Measurements from ENCODE around the gene EIF5A.

The EIF5A gene

GRCh38 chr17:7306911-7307685, at the start of gene EIF5A:
Gene EIF5A, plus strand, starts transcription at chr17:7307628. Its CDS starts 2,008 bp downstream, at chr17:7309636.
- Histone ChIP-seq H3K27me3 (replicated peaks; ENCODE audit: insufficient read depth, low read length) (peaks cover 5% of the 10 kb centered on the region; the same call in 1 of the 2 replicates), H3K4me3 (ENCODE audit: low read length) (peak within 1 kb of the TSS; percentile 97), H3K79me2 (ENCODE audit: low read length) (peaks cover 44% of the 10 kb centered on the region), H3K9ac (ENCODE audit: low read length) (peak within 1 kb of the TSS; percentile 100), H3K9me2 (replicated peaks; ENCODE audit: insufficient read depth, low read length) (no peaks in the 10 kb centered on the region), H3K4me1 (ENCODE audit: low read length) (peaks cover 19% of the 10 kb centered on the region), H3K27ac (ENCODE audit: low read length) (peak within 1 kb of the TSS; percentile 100), H4K20me1 (ENCODE audit: insufficient read depth, low read length) (peaks cover 29% of the 10 kb centered on the region), H3K36me3 (replicated peaks; ENCODE audit: insufficient read depth, low read length) (peaks cover 15% of the 10 kb centered on the region), H2AFZ (ENCODE audit: low read length) (peak within 1 kb of the TSS; percentile 80), H3K9me3 (replicated peaks; ENCODE audit: insufficient read depth, low read length) (no peaks in the 10 kb centered on the region), H3F3A (ENCODE audit: insufficient read depth, low read length) (peaks cover 50% of the 10 kb centered on the region), H3K4me2 (ENCODE audit: low read depth, low read length) (peak within 1 kb of the TSS; percentile 90)
- peak; percentile 100 for DNase-seq
- no peak for TF ChIP-seq CTCF (IDR thresholded peaks at IDR 0.05; ENCODE audit: low read length)
- no peak for TF ChIP-seq EZH2 (optimal IDR thresholded peaks at IDR 0.05; ENCODE audit: low read depth, low read length)
- no peak for TF ChIP-seq EZH2phosphoT487 (IDR thresholded peaks at IDR 0.05; ENCODE audit: low read length)

GRCh38 chr17:7258731-7259554, 48.5 kb upstream of the EIF5A start:
- no peaks in the 10 kb centered on the region for H4K20me1 ChIP-seq (ENCODE audit: insufficient read depth, low read length)
- TF ChIP-seq EZH2phosphoT487 (IDR thresholded peaks at IDR 0.05; ENCODE audit: low read length) (no peak), EZH2 (optimal IDR thresholded peaks at IDR 0.05; ENCODE audit: low read depth, low read length) (no peak)
- no peak overlapping the region for H3K9ac ChIP-seq (ENCODE audit: low read length)
- peaks cover 4% of the 10 kb centered on the region; the same call in 1 of the 2 replicates for H3K4me1 ChIP-seq (ENCODE audit: low read length)
- H3K4me2 ChIP-seq (ENCODE audit: low read depth, low read length) = no peak overlapping the region
- 0 out of 2 replicates have a peak, but pooled peaks cover 4% of the 10 kb centered on the region for H3K36me3 ChIP-seq (replicated peaks; ENCODE audit: insufficient read depth, low read length)
- H3K9me2 ChIP-seq (replicated peaks; ENCODE audit: insufficient read depth, low read length) = no peaks in the 10 kb centered on the region
- H3F3A ChIP-seq (ENCODE audit: insufficient read depth, low read length) = no peaks in the 10 kb centered on the region
- no peak overlapping the region for H3K27ac ChIP-seq (ENCODE audit: low read length)
- no peak for DNase-seq
- H3K4me3 ChIP-seq (ENCODE audit: low read length) = no peak overlapping the region
- no peaks in the 10 kb centered on the region for H3K9me3 ChIP-seq (replicated peaks; ENCODE audit: insufficient read depth, low read length)
- H3K27me3 ChIP-seq (replicated peaks; ENCODE audit: insufficient read depth, low read length) = peaks cover 34% of the 10 kb centered on the region
- no peaks in the 10 kb centered on the region for H3K79me2 ChIP-seq (ENCODE audit: low read length)
- H2AFZ ChIP-seq (ENCODE audit: low read length) = no peak overlapping the region

- peaks cover 40% of the 10 kb centered on the region for H3K27me3 ChIP-seq (replicated peaks; ENCODE audit: insufficient read depth, low read length)
- no peaks in the 10 kb centered on the region for H3K9me3 ChIP-seq (replicated peaks; ENCODE audit: insufficient read depth, low read length)
- no peak overlapping the region for H3K9ac ChIP-seq (ENCODE audit: low read length)
- peaks cover 4% of the 10 kb centered on the region; the same call in 1 of the 2 replicates for H3K4me1 ChIP-seq (ENCODE audit: low read length)
- no peak overlapping the region for H3K4me3 ChIP-seq (ENCODE audit: low read length)
- H3F3A ChIP-seq (ENCODE audit: insufficient read depth, low read length) = no peaks in the 10 kb centered on the region
- no peak overlapping the region for H3K4me2 ChIP-seq (ENCODE audit: low read depth, low read length)
- no peaks in the 10 kb centered on the region for H3K9me2 ChIP-seq (replicated peaks; ENCODE audit: insufficient read depth, low read length)
- H3K36me3 ChIP-seq (replicated peaks; ENCODE audit: insufficient read depth, low read length) = 0 out of 2 replicates have a peak, but pooled peaks cover under 1% of the 10 kb centered on the region
- H3K27ac ChIP-seq (ENCODE audit: low read length) = no peak overlapping the region
- no peak for TF ChIP-seq EZH2 (optimal IDR thresholded peaks at IDR 0.05; ENCODE audit: low read depth, low read length)
- TF ChIP-seq EZH2phosphoT487 (IDR thresholded peaks at IDR 0.05; ENCODE audit: low read length) = no peak
- TF ChIP-seq CTCF (IDR thresholded peaks at IDR 0.05; ENCODE audit: low read length) = no peak
- no peaks in the 10 kb centered on the region for H3K79me2 ChIP-seq (ENCODE audit: low read length)
- no peak overlapping the region for H2AFZ ChIP-seq (ENCODE audit: low read length)
- no peak for DNase-seq
- no peaks in the 10 kb centered on the region for H4K20me1 ChIP-seq (ENCODE audit: insufficient read depth, low read length)
These were observed 47.9 kb upstream of the EIF5A start for GRCh38 chr17:7259555-7259889.
